Muscle of leg (tissue), 11 donors: ENCODE measurements around the gene PARP1. TPM values are rescaled to one million over a fixed set of nuclear protein-coding genes. Genes with fewer than 3 reads are reported as not detected.
"Not testable (repeated sequence)": the region's sequence is repeated elsewhere in the genome, so short reads cannot be mapped to it uniquely, and the experiment has no call there.

Source experiments
- DNase-seq: peaks from one replicate; pipeline ENCODE4 v3.0.0; 2013
- H3K27ac ChIP-seq: one replicate; pipeline ENCODE4 v1.5.1; 2013; ENCODE audit warnings: mild to moderate bottlenecking, low read length, control low read depth
- H3K27me3 ChIP-seq: one replicate; pipeline ENCODE4 v1.6.1; 2013; ENCODE audit warnings: low read length; ENCODE audit not compliant: control insufficient read depth, insufficient read depth
- H3K36me3 ChIP-seq: one replicate; pipeline ENCODE4 v1.6.1; 2013; ENCODE audit warnings: low read length; ENCODE audit not compliant: control insufficient read depth, insufficient read depth
- H3K4me1 ChIP-seq: one replicate; pipeline ENCODE4 v1.6.1; 2013; ENCODE audit warnings: low read length; ENCODE audit not compliant: control insufficient read depth, insufficient read depth
- H3K4me3 ChIP-seq: one replicate; pipeline ENCODE4 v1.5.1; 2013; ENCODE audit warnings: low read length, control low read depth
- H3K9me3 ChIP-seq: replicated peaks from 2 replicates; pipeline ENCODE4 v1.6.1; 2013; ENCODE audit warnings: low read depth, low read length; ENCODE audit not compliant: control insufficient read depth
- WGBS: methylation state at CpG from one replicate; pipeline ENCODE4 v1.1.5; 2013; ENCODE audit warnings: missing lambda C conversion rate; ENCODE audit not compliant: insufficient coverage; 5-methylcytosine and 5-hydroxymethylcytosine counted together
- polyA plus RNA-seq, 8 donors: library from polyadenylated mRNA; unstranded; fragments of 120-200 nt; gene quantifications; one replicate each; pipeline versions ENCODE4 v1.2.1 to v1.2.3, GENCODE V29; 2013; ENCODE audit warnings: inconsistent platforms in 1 of 8, low replicate concordance in 1 of 8; ENCODE audit not compliant: insufficient read length in 8 of 8, insufficient read depth in 1 of 8
- total RNA-seq: library from RNA; stranded (reverse); fragments of 120-200 nt; gene quantifications from one replicate; pipeline ENCODE4 v1.2.4, GENCODE V29; 2013

Gene PARP1
- total and polyA plus RNA-seq, 9 donors, result 64.9 to 116 (median 103) TPM

GRCh38 chr1:226432586-226433340 is 24.9 kb upstream of the PARP1 start:
- peaks cover 3% of the 10 kb centered on the region for H3K4me1 ChIP-seq
- WGBS, result 58% methylated on average over 11 of the region's 13 CpGs
- H3K27me3 ChIP-seq, result peaks cover 2% of the 10 kb centered on the region
- no peak overlapping the region for H3K27ac ChIP-seq
- H3K4me3 ChIP-seq, result no peak overlapping the region
- H3K9me3 ChIP-seq, result no peaks in the 10 kb centered on the region
- no peak for DNase-seq
- no peaks in the 10 kb centered on the region for H3K36me3 ChIP-seq

DNA sequence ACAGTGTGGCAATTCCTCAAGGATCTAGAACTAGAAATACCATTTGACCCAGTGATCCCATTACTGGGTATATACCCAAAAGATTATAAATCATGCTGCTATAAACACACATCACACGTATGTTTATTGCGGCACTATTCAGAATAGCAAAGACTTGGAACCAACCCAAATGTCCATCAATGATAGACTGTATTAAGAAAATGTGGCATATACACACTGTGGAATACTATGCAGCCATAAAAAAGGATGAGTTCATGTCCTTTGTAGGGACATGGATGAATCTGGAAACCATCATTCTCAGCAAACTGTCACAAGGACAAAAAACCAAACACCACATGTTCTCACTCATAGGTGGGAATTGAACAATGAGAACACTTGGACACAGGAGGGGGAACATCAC is 24.0 kb upstream of the PARP1 start:
- no CpG with 5 or more reads among the region's 2 CpGs for WGBS
- DNase-seq, H3K4me1 ChIP-seq, H3K27me3 ChIP-seq, H3K9me3 ChIP-seq, H3K4me3 ChIP-seq, H3K36me3 ChIP-seq, H3K27ac ChIP-seq: not testable (repeated sequence)

DNA sequence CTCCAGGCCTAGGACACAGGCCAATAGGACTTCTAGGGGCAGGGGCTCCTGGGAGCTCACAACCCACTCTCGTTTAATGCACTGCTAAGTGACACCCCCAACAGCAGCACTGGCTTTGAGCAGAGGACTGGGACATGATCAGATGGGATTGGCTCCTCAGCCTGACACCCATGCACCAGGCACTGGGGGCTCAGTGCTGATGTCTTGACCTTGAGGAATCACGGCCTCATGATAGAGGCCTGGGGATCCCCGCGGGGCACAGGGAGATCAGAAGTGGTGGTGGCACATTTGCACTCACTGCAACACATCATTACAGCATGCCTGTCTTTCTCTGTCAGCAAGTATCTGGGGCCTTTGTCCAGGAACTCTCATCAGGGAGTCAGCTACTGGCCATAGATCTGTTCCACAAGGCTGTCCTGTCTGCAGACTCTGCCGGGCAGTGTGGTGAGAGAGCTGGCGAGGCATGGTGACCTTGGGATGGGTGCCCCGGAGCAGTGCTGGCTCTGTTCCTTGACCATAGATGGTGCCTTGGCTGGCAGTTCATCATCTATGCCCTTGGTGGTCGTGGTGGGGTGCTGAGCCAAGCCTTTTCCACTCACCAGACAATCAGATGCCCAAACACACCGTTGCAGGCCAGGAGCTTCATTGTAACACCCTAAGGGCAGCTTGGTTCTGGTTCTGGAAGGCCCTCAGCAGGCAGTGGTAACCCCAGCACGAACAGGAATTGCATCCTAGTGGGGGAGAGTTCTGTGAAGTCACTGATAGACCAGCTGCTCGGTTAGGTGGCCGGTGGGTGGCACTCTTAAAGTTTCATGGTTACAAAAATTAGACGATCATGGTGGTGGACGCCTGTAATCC is 22.2 kb upstream of the PARP1 start:
- Histone ChIP-seq H3K4me1 (peaks cover 3% of the 10 kb centered on the region), H3K27ac (no peak overlapping the region), H3K9me3 (no peaks in the 10 kb centered on the region), H3K4me3 (no peak overlapping the region), H3K36me3 (no peaks in the 10 kb centered on the region), H3K27me3 (peaks cover 2% of the 10 kb centered on the region)
- DNase-seq, result no peak
- 74% methylated on average over 10 of the region's 14 CpGs for whole genome bisulfite sequencing

- Histone ChIP-seq H3K27me3 (peaks cover 4% of the 10 kb centered on the region), H3K9me3 (no peaks in the 10 kb centered on the region), H3K4me1 (peaks cover 3% of the 10 kb centered on the region), H3K4me3 (no peak overlapping the region), H3K27ac (no peak overlapping the region), H3K36me3 (no peaks in the 10 kb centered on the region)
- DNase-seq, result no peak
- 29% methylated on average over 10 of the region's 12 CpGs for WGBS
Measured at GRCh38 chr1:226428791-226429461, 21.0 kb upstream of the PARP1 start.

GRCh38 chr1:226428348-226428747 is 20.5 kb upstream of the PARP1 start:
- H3K4me1 ChIP-seq, result peaks cover 1% of the 10 kb centered on the region
- H3K27me3 ChIP-seq, result peaks cover 4% of the 10 kb centered on the region
- no peak overlapping the region for H3K4me3 ChIP-seq
- 65% methylated on average over 5 of the region's 5 CpGs for WGBS
- no peaks in the 10 kb centered on the region for H3K36me3 ChIP-seq
- no peak for DNase-seq
- H3K27ac ChIP-seq, result no peak overlapping the region
- H3K9me3 ChIP-seq, result no peaks in the 10 kb centered on the region

GRCh38 chr1:226427131-226427530 is 19.2 kb upstream of the PARP1 start:
- DNase-seq, result no peak
- 97% methylated on average over 3 of the region's 3 CpGs for WGBS

GRCh38 chr1:226426395-226426794 is 18.5 kb upstream of the PARP1 start:
- not testable (repeated sequence) for H3K27me3 ChIP-seq, H3K36me3 ChIP-seq, DNase-seq, H3K27ac ChIP-seq, H3K4me3 ChIP-seq, H3K4me1 ChIP-seq, H3K9me3 ChIP-seq
- WGBS, result 90% methylated on average over 12 of the region's 23 CpGs

More at GRCh38 chr1:226427131-226427530, 19.2 kb upstream of the PARP1 start:
- Histone ChIP-seq H3K4me3 (no peak overlapping the region), H3K9me3 (no peaks in the 10 kb centered on the region), H3K27me3 (peaks cover 4% of the 10 kb centered on the region), H3K27ac (no peak overlapping the region), H3K4me1 (no peaks in the 10 kb centered on the region), H3K36me3 (no peaks in the 10 kb centered on the region)

- no peaks in the 10 kb centered on the region for H3K9me3 ChIP-seq
- 19% methylated on average over 23 of the region's 24 CpGs for WGBS
- no peaks in the 10 kb centered on the region for H3K4me1 ChIP-seq
- no peak for DNase-seq
- no peaks in the 10 kb centered on the region for H3K36me3 ChIP-seq
- H3K27ac ChIP-seq, result no peak overlapping the region
- H3K27me3 ChIP-seq, result peaks cover 4% of the 10 kb centered on the region
- H3K4me3 ChIP-seq, result no peak overlapping the region
Measured at GRCh38 chr1:226425431-226426031, 17.6 kb upstream of the PARP1 start.

GRCh38 chr1:226425004-226425378 is 17.1 kb upstream of the PARP1 start:
- no CpG with 5 or more reads among the region's 2 CpGs for WGBS
- H3K27ac ChIP-seq, result no peak overlapping the region
- H3K27me3 ChIP-seq, result peaks cover 4% of the 10 kb centered on the region
- DNase-seq, result no peak
- no peaks in the 10 kb centered on the region for H3K9me3 ChIP-seq
- H3K4me3 ChIP-seq, result no peak overlapping the region
- H3K36me3 ChIP-seq, result no peaks in the 10 kb centered on the region
- H3K4me1 ChIP-seq, result no peaks in the 10 kb centered on the region
